ENCODE measurements around the gene PDCD6IP.
"Not testable (repeated sequence)": the region's sequence is repeated elsewhere in the genome, so short reads cannot be mapped to it uniquely, and the experiment has no call there.

Gene PDCD6IP

GRCh38 chr3:33831053-33831452 lies 32.6 kb downstream of the PDCD6IP start:
- H3K27ac ChIP-seq, result no peak overlapping the region
- TF ChIP-seq ZFX (IDR thresholded peaks at IDR 0.05) (no peak), CTCF (conservative IDR thresholded peaks at IDR 0.05) (no peak)

- H3K27ac ChIP-seq, result no peak overlapping the region
- TF ChIP-seq CTCF (conservative IDR thresholded peaks at IDR 0.05) (no peak), ZFX (IDR thresholded peaks at IDR 0.05) (no peak)
Observed at GRCh38 chr3:33833408-33834095, 35.1 kb downstream of the PDCD6IP start.

- no peak overlapping the region for H3K27ac ChIP-seq
- TF ChIP-seq ZFX (IDR thresholded peaks at IDR 0.05) (no peak), CTCF (conservative IDR thresholded peaks at IDR 0.05) (no peak)
Observed at GRCh38 chr3:33834096-33834453, 35.6 kb downstream of the PDCD6IP start.

GRCh38 chr3:33837182-33837581 lies 38.8 kb downstream of the PDCD6IP start:
- peak overlapping the region; percentile 53 for H3K27ac ChIP-seq

GRCh38 chr3:33839283-33839682 lies 40.9 kb downstream of the PDCD6IP start:
- H3K27ac ChIP-seq, result no peak overlapping the region
- TF ChIP-seq CTCF (conservative IDR thresholded peaks at IDR 0.05) (no peak), ZFX (IDR thresholded peaks at IDR 0.05) (no peak)

GRCh38 chr3:33840179-33840578 lies 41.7 kb downstream of the PDCD6IP start:
- H3K27ac ChIP-seq, result no peak overlapping the region
- TF ChIP-seq CTCF (conservative IDR thresholded peaks at IDR 0.05), result no peak
- TF ChIP-seq ZFX (IDR thresholded peaks at IDR 0.05), result no peak

- TF ChIP-seq CTCF (conservative IDR thresholded peaks at IDR 0.05) (no peak), ZFX (IDR thresholded peaks at IDR 0.05) (no peak)
- peak overlapping the region; percentile 31; the same call in 1 of the 2 replicates for H3K27ac ChIP-seq
Observed at GRCh38 chr3:33848624-33849347, 50.4 kb downstream of the PDCD6IP start.

GRCh38 chr3:33850599-33850998 lies 52.2 kb downstream of the PDCD6IP start:
- H3K27ac ChIP-seq, result not testable (repeated sequence)

GRCh38 chr3:33855407-33855806 lies 57.0 kb downstream of the PDCD6IP start:
- peak overlapping the region; percentile 84 for H3K27ac ChIP-seq
